Activated T-helper 1 cell treated with Interleukin-2 at 50 U/mL for 16 hours (primary cell): ENCODE measurements around the gene MOGAT2.

Experiments used
- DNase-seq: peaks from one replicate; pipeline ENCODE4 v3.0.0-alpha.2; 2020; ENCODE audit warnings: low read depth

Gene MOGAT2

DNA sequence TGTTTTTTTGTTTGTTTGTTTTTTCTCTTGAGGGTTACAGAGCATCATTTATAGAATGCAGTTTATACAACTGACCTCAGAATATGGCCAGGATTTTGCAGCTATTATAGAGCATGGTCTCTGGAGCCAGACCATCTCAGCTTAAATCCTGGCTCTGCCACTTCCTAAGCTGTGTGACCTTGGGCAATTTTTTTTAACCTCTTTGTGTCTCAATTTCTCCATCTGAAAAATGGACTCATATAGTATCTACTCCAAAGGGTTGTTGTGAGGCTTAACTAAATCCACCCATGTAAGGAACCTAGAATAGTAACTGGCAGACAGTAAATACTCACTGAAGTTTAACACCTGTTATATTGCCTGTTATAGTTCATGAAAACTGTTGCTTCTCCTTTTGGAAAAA, 42.6 kb downstream of the MOGAT2 start:
- no peak for DNase-seq

DNA sequence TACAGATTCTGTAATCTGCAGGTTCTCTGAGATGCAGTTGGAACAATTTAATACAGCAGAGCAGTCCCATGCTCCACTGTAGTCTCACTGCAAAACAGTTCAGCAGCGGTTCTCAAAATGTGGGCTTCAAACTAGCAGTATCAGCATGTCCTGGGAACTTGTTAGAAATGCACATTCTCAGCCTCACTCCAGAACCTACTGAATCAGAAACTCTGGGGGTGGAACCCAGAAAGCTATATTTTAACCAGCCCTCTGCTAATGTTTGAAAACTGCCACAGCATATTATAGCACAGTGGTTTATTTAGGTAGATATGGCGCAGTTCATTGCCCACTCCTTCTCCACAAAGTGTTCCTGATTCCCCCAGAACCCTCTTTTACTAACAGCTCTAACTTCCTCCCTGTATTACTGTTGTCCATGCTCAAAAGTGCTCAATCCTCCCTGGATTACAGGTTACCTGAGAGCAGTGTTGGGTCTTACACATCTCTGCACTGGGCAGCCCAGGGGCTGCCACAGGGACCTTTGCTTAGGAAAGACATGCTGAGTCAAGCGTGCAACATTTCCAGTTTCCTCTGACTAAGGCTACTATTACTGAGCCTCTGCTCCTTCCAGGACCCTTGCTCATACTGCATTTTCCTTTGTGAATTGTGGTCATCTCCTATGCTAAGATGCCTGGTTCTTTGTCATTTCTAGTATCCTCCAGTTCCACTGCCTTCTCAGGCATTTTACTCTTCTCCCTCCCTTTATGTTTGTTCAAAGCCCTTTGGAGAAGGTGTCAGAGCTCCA, 43.3 kb downstream of the MOGAT2 start:
- DNase-seq, result no peak

DNA sequence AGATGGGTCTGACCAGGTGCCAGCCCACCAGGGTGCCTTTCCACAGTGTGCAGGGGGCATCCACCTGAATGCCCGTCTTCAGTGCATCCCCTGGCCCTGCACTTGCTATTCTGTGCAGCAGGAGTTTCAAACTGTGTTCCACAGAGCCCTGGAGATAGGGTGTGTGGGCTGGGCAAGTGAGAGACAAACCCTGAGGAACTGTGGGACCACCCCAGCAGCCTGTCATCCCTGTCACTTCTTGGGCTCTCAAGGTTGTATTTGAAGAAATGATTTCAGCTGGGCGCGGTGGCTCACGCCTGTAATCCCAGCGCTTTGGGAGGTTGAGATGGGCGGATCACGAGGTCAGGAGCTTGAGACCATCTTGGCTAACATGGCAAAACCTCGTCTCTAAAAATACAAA, 44.5 kb downstream of the MOGAT2 start:
- no peak for DNase-seq

DNA sequence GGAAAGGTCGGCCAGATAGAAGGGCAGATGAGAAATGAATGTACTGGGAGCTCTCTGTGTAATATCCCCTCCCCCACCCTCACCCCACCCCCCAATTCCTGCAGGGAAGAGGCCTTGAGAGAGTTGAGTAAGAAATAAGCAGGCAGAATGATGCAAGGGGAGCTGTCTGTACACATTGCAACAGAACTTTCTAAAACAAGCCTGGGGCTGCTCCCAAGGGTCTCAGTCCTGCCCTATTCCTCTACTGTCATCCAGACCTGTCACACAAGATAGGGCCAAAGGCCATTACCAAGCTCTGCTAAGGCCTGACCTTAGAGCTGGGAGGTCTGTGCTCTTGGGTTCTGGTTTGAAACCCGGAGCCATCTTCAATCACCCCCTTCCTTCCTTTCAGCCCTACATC, 45.2 kb downstream of the MOGAT2 start:
- DNase-seq, result no peak

DNA sequence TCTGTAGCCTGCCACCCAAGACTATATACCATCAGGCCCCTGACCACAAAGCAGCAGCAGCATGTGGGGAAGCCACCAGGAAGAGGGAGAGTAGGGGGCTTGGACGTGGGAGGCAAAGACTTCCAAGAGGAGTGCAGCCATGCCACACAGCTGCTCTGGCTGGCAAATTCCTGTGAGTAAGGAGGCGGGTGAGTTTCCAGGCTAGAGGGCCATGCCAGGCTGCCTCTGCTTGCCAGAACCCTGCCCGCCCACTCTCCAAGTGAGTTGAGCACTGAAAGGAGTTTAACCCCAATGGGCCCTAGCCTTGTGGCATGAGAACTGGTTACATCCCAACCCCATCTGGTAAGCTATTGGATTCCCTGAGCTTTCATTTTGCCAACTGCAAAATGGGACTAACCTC, 46.2 kb downstream of the MOGAT2 start:
- no peak for DNase-seq

DNA sequence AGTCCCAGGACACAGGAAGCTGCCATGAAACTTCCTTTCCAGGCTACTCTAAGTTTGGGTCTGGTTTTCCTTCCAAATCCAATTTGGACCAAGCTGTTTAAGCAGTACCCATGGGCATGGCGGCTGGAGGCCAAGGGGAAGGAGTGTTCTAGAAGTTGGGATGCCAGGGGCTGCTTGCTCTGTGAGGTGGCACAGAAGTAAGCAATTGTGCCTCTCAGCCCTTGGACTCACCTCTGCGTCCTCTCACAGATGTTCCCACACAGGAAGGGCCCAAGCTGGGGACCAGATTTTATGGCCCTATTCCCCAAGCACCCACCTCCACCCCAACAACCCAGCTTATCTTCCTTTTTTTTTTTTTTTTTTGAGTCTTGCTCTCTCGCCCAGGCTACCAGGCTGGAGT, 47.5 kb downstream of the MOGAT2 start:
- DNase-seq, result no peak

DNA sequence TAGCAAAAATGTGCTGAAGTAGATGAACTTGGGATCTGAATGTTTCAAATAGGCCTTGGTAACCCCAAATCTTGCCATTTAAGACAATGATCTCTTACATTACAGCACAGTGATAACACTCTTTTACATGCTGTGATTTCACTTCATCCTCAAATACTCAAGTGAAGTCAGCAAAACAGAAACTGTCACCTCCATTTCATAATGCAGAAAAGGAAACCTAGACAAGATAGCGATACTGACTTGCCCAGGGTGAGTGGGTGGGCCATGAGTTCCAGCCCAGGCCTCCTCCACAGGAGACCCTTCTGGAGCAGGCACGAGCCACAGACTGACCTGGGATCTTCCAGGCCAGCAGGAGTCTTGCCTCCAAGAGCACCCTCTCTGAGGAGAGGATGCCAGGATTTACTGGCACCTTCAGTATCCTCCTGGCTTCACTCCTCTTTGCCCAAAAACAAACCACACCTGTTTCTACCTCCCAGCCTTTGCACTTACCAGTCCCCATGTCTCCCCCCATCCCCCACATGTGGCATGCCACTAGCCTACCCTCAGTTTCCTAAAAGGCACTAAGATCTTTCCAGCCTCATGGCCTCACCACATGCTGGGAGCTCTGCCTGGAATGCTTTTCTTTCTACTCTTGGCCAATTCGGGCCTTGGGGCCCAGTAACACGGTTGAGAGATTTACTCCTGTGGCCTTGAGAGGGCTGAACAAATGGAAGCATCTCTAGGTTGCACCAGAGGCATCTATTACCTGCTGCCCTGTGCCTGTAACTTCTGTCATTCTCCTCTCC, 49.0 kb downstream of the MOGAT2 start:
- DNase-seq, result no peak

DNA sequence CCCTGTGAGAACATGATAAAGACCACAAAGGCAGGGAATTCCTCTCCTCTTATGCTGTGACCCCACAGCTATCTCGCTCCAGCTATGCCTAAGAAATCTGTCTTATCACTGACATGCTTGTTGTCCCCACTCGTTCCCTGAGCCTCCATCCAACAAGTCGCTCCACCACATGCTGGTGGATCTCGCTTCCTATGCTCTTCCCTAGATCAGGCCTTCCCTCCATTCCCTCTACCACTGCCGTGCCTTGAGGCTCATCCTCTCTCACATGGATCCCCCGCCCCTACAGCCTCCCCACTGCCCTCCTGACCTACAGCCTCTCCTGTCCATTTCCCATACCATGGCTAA, 49.6 kb downstream of the MOGAT2 start:
- DNase-seq, result no peak

DNA sequence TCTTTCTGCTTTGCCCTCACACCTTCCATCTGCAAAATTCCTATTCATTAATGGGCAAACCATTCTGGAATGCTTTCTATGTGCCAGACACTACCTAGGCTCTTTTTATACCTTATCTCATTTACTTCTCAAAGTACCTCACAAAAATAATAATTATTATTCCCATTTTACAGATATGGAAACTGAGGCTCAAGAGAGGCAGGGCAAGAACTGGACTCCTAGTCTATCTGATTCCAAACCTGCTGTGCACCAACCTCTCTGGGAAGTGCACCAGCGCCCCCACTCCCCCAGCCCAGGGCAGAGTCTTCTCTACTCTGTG, 50.1 kb downstream of the MOGAT2 start:
- DNase-seq, result no peak

DNA sequence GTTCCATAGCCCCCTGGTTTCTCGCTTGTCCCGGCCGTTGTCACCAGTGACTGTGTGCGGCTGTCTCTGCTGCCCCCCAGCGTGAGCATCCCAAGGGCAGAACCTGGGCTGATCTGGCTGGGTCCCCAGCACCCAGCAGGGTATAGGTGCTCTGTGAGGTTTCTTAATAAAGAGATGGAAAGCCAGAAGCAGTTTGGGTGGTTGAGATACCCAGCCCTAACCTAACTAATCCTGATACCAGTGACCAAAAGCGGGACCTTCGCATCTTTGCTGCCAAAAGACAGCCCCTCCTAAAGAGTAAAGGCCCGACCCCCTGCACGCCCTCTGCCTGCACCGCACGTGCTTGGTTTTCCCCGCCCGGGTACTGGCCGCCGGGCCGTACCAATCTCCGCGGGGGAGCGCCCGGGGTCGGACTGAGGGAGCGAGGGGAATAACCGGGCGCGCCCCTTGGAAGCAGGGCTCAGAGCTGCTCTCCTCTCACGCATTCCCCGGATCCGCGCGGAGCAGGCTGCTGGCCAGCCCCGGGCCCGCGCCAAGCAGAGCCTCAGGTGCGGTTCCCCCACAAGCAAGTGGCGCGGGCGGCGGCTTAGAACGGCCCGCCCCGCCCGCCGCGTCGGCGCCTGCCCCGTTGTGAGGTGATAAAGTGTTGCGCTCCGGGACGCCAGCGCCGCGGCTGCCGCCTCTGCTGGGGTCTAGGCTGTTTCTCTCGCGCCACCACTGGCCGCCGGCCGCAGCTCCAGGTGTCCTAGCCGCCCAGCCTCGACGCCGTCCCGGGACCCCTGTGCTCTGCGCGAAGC, 50.7 kb downstream of the MOGAT2 start, which contains the start of gene DGAT2:
DGAT2 (plus strand) TSS at position 667 of the 797 bp plus-strand sequence. CDS start 214 bp downstream, outside the sequence.
- DNase-seq, result peak; percentile 48

DNA sequence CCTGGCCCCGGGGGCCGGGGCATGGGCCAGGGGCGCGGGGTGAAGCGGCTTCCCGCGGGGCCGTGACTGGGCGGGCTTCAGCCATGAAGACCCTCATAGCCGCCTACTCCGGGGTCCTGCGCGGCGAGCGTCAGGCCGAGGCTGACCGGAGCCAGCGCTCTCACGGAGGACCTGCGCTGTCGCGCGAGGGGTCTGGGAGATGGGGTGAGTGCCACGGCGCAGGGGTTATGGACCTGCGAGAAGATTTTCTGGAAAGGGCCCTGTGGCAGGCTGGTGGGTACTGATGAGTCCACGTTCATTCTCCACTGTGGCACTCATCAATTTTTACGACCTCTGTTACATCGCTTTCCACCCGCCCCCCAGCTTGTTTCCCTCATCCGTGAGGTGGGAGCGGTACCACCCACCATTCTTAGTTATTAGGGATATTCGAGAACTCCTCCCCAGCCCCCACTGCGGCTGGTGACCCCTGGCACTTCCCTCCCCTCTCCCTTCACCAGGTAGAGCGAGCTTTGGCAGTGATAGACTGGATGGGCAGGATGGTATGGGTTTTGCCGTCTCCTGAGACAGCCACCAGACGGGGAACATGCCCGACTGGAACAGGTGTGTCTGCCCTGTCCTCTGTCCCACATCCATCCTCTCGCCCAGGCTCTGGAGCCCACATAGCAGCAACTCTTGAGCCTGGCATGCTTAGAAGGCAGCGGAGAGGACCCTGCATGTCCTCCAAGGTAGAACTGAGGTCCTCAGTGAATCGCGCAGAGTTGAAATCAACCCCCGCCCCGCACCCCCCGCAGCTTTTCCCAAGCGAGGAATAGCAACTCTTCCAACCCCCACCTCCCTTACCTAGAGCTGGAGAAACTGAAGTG, 51.5 kb downstream of the MOGAT2 start:
- no peak for DNase-seq

DNA sequence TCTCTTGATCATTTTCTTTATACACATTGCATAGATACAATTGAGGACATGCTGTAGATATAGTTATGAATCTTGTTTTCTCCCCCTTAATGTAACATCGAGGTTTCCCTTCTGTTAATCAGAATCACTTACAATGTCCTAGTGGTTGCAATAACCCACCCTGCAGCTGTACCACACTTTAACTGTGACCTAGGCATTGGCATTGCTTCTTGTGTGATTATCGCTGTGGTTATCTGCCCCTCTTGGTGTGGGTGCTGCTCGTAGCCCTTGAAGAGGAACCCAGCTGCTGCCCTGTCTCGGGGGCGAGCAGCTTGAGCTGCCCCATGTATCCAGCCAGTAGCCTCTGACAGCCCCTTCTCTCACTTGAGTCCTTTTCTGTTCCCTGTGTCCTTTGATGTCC, 52.5 kb downstream of the MOGAT2 start:
- DNase-seq, result no peak

DNA sequence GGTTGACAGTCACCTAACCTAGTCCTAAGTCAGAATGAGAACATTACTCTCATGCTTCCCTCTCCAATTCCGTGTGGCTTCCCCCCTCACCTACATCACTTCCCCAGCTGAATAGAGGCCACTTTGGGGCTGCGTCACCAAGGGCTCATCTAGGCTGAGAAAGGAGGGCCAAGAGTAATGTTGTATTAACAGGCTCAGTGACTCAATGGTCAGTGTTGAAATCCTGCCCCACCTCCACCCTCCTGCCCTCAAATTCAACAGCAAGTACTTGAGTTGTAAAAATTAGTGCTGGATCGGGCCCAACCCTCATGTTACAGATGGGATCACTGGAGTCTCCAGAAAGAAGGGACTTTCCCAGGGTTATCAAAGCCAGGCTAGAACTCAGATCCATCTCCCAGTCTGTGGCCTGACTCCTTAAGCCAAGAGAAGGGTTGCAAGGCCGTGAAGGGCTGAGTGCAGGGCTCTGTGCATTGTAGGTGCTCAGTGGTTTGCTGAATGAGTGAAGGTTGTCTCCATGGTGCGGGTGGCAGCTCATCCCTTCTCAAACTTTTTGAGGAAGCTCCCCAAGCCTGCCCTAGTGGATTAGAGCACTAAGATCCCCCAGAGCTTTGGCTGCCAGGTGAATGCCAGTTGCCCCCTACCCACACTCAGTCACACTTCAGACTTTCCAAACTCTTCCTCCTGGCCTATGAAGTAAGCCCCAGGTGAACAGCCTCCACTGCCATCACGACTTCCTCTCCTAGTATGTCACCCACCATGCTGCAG, 54.2 kb downstream of the MOGAT2 start:
- DNase-seq, result no peak

DNA sequence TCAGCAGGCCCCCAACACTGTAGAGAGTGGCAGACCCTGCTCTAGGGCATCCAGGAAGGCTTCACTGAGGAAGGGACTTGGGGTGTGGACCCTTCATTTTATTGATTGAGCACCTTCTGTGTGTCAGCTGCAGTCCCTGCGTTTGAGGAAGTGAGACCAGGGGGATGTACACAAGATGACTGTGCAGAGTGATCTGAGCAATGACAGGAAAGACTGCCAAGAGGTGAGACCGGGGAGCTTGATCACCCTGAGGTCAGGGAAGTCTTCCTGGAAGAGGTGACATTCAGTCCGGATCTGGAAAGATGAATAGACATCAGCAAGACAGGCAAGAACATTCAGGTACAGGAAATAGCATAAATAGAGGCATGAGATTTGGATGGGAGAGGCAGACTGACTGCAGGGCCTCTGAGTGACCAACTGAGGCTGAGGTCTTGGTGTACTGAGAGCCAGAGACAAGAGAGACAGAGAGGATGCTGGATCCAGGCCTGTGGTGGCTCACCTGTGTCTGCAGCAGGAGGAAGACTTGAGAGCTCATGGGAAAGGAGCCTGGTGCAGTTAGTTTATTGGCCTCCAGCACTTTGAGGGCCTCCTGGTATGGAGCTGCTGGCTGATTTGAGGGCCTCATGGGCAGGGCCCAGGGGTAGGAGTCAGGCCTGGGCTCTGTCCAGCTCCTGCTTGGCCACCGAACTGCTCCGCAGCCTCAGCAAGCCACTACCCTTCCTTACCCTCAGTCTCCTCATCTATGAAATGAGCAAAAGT, 56.1 kb downstream of the MOGAT2 start:
- DNase-seq, result no peak

DNA sequence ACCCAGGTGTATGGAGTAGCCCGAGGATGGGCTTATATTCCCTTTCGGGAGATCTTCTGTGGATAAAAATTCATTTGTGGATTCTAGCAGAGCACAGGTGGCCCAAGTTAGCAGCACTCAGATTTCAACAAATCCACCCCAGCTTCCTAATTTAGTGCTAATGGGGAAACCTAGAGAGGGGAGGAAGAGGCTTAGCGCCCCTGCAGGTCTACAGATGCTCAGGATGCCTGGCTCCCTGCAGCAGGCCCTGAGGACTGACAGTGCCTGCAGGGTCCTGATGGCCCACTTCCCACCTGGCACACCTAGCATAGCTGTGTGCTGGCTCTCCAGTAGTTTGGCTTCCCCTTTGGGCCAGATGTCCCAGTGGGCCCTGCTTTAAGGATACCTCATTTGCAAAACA, 57.4 kb downstream of the MOGAT2 start:
- DNase-seq, result no peak

DNA sequence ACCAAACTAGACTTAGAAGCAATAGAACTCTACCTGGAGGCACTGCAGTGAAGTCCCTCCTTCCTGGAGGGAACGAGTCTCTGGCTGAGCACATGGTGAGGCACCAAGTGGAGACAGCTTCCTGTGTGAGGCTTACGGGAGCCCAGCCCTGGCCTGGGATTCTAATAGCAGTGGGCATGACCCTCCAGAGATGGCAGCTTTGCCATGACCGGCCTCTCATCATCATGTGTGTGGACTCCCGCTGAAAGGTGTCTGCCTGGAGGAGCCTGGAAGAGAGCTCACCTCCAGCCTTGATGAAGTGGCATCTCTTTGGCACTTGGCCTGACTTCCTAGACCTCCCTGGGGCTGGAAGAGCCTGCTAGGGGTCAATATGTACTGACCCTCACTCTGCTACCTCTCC, 58.9 kb downstream of the MOGAT2 start:
- no peak for DNase-seq

DNA sequence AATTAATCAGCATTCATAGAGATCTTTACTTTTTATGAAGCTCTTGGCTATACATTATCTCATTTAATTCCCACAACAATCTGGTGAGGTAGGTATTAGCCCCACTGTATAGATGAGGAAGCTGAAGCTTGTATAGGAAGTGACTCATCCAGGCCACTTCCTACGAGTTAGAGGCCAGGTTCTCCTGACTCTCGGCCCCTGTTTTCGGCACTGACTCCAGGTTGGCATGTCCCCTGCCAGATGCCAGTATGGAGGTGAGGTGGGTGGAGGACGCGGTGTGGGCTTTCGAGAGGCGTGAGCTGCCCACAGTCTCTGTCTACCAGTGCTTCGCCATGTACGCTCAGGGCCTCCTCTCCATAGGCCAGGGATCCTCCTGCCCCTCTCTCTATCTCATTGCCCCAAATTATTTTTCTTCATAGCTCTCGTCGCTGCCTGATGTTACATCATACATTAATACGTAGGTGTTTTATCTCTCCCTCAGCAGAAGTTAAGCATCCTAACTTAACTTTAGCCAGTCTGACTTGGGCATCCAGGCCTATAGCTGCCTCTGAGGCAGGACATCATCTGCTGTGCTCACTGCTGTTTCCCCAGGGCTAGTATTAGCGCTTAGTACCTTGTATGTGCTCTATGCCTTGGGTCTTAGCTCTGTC, 59.9 kb downstream of the MOGAT2 start:
- DNase-seq, result no peak

DNA sequence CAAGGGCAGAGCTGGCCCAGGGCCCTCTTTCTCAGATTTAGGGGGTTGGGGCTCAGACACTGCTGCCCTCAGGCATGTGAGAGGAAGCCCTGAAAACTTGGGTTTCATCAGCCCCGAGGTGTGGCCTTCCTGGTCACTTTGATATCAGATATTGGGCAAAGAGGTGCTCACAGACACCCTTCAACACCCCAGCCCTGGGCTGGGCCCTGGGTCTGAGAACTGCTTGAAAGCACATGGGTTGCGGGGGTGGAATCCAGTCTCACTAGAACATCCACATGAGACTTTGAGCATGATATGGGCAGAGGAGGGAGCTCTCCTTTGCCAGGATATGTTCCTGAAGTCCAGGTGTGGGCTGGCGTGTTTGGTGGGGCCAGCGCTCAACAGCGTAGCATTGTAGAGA, 61.3 kb downstream of the MOGAT2 start:
- no peak for DNase-seq

DNA sequence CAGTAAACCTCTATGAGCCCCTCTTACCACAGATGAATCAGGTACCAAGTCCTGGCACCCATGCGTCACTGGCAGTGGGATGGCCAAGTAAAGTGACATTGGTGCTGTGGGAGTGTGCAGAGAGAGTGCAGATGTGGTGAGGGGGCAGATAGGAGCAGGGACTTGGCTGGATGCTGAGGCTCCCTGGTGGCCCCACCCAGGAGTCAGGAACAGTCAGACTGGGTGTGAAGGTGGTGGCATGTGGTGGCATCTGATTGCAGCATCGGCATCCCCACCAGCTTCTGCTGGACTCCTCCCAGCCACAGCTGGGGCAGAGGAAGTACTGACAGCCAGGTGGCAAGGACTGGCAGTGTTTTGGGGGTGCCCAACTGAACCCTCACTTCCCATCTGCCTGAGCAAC, 62.3 kb downstream of the MOGAT2 start:
- no peak for DNase-seq

DNA sequence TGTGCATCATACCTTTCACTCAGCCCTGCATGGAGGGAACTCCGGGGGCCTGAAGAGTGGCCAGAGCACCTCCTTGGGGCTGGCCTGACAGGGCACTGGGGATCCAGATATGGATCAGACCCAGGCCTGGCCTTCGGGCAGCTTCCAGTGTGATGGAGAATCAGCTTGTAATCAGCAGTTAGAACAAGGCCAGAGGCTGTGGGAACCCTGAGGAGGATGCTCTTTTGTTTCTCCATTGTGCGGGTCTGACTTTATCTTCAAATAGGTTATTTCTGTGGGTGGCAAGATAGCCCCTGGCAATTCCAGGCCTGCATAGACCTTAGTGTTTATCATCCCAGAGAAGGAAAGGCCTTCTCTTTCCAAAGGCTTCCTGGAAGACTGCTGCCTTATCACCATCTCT, 63.2 kb downstream of the MOGAT2 start:
- DNase-seq, result no peak
